GM19043 (cell line): ENCODE measurements around the gene TOR3A.
"Not testable (repeated sequence)": the region's sequence is repeated elsewhere in the genome, so short reads cannot be mapped to it uniquely, and the experiment has no call there.

Experiments used
- ATAC-seq: cut with Tn5 transposase; IDR thresholded peaks from one replicate; pipeline ENCODE4 v1.9.1; 2021; ENCODE audit warnings: low read depth; ENCODE audit not compliant: unreplicated experiment

The TOR3A gene

DNA sequence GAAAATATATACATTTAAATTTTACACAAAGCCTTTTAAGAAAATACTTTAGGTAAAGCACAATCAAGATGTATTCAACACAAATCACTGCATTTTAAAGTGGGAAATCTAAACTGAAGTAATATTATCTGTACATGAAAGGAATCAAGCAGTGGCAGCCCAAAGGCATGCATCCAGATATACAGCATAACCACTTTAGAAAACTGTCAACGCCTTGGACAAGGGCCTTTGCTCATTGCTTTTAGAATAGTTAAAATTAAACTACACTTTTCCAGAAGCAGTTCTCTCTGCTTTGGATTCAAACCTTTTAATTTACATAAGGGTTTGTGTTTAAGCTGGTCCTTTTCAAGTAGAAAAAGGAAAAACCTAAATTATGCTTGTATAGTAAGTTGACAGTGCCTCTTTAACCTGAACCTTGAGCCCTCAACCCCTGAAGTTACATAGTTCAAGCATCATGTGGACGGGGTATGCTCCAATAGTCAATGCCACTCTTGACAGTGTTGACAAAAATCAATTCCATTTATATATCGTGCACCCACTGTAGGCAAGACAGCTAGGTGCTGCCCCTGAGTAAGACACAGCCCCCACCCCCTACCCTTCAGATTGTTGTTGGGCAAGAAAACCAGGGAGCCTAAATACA lies 22.9 kb downstream of the TOR3A start:
- no peak for ATAC-seq

DNA sequence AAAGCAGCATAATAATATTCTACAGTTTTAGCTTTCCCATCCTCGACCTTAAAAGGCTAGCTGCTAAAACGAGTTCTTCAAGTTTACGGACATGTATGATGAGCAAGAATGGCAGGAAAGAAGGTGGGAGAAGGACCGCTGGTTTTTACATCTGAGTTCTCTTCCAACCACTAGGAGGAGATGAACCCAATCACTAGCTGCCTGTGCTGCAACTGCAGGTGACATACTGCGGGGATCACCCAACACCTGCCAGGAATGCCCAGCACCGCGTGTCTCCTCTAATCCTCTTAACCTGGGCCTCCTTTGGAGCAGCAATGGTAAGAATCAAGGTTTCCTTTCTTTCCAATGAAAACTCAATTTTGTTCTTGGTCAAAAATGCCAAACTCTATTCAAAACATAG lies 23.5 kb downstream of the TOR3A start:
- ATAC-seq = no peak

DNA sequence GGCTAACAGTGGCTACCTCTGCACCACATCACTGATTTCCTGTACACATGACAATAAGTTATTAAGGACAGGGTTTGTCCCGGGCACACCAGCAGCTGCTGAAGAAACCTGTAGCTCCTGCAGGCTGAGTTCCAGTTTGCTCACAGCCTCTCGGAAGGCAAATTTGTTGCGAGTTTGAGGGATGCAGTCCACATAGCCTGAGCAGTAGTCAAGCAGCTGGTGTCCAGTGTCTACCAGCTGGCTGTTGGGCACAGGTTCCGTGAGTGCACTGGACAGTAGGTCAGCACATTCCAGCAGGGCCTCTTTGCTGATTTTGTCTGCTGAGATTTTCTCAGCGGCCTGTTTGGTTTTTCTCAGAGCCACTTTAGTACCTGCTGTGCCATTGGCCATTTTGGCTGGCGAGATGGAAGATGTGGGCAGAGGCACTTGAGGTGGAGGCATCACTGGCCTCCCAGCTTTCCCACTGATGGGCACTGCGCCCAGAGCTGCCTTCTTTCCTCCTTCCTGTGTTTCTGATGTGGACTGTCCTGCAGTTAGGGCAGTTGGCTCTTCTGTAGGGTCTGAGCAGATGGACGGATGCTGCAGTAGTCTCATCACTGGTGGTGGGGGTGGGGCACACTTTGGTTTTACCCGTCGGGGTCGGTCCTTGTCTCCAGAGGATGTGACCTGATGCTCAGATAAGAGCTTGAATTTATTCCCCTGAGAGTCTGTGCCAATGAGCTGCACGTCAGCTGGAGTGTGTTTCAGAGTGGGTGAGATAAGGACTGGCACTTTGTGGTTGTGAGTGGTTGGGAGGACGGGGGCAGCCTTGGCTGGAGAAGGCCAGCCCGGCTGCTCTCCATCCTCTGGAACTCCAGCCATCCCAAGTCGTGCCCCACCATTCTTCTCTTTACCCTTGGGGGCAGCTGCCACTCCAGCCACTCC lies 26.1 kb downstream of the TOR3A start:
- no peak for ATAC-seq

DNA sequence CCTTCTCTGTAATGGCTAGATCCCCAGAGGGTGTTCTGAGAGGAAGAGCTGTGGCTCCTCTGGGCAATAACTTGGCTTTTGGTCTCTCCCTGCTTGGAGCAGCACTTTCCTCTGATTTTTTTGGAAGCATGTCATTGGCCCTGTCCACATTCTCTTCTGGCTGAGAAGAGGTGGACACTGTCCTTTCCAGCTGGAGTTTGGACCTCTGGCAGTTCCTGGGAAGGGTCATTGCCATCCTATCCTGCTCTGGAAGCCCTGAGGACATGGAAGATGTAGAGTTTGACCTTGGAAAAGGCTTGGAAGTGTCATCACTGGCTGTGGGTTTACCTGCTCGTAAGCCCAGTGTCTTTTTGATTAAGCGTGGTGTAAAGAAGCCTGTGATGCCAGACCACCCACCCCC lies 26.8 kb downstream of the TOR3A start:
- no peak for ATAC-seq

DNA sequence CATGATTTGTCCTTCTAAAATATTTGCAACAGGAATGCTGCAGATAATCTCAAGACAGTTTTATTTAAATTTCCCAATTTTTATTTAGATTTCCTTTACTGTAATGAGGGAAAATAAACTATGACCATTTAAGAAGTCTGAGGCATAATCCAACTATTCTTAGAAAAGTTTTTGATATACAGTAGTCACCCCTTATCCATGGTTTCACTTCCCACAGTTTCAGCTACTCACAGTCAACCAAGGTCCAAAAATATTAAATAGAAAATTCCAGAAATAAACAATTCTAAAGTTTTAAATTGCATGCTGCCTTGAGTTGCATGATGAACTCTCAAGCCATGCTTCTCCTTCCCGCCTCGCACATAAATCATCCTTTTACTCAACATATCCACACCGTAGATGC lies 33.3 kb downstream of the TOR3A start:
- ATAC-seq = no peak

DNA sequence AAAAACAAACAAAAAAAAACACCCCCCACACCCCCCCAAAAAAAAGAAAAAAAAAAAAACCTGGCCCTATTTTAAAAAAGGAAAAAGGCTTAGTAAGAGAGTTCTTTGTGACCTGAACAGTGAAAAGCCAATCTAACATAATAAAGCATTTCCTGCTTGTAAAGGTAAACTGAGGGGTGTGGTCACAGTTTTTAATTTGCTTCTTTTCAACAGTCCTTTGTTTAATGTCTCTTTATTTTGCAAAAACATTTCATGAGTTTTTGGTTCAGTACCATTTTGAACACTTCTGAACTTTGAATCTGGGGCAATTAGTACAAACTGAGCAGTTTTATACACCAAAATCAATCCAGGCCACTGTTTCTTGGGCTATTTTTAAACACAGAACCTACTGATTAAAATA lies 37.6 kb downstream of the TOR3A start:
- no peak for ATAC-seq

DNA sequence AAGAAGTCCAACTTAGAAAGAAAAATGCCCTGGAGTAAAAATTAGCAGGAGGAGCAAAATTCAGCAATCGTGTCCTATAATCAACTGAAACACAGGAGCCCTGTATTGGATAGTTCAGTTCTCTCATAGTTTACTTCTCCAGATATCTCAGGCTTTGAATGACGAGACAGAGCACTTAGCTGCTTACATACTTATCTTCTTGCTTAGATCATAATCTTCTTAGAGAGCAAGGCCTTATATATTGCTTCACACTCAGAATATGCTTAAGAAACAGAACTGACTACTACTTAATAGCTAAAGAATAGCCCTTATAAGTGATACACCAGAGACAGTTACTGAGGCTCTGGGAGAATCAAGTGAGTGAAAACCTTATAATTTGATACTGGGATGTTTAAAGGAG lies 38.9 kb downstream of the TOR3A start:
- no peak for ATAC-seq

DNA sequence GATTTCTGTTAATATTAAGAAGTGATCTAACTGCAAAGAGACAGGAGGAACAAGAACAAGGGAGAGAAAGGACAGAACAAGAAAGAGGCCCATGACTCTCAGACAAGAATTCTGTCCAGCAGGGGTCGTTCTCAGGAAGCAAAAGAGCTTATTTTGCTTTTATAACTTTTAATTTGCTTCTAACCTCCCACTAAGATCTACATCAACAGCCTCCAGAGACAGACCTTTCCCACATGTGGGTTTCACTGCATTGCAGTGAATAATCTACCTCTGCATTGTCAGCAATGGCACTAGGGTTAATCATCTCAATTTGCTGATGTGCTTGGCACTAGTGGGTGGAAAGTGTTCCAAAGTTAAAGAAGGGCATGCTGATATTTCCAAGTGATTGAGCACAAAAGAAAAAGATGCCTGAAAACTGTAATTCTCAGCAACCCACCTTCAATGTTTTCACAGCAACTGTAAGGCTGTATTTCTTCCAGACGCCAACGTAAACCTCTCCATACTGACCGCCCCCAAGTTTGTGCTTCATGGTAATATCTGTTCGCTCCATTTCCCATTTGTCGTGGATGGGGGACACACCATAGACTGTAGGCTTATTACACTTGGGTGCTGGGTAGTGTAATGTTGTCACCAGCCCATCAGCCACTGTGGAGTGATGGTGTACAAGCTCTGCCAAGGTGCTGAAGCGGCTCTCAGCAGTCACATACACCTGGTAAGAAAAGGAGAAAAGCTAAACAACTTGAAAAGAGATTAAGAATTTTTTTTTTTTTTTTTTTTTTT lies 39.5 kb downstream of the TOR3A start:
- no peak for ATAC-seq

DNA sequence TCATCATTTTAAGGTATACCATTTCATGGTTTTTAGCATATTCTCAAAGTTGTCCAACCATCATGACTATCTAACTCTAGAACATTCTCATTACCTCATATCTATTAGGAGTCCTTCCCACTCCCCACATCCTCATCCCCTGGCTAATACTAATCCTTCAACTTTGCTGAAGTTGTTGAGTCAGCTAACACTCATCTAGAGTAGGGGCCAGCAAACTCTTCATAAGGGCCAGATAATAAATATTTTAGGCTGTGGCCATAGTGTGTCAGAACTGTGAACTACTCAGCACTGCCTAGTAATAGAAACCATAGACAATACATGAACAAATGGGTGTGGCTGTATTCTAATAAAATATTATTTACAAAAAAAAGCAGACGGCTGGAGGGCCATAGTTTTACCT lies 43.0 kb downstream of the TOR3A start:
- ATAC-seq = no peak

DNA sequence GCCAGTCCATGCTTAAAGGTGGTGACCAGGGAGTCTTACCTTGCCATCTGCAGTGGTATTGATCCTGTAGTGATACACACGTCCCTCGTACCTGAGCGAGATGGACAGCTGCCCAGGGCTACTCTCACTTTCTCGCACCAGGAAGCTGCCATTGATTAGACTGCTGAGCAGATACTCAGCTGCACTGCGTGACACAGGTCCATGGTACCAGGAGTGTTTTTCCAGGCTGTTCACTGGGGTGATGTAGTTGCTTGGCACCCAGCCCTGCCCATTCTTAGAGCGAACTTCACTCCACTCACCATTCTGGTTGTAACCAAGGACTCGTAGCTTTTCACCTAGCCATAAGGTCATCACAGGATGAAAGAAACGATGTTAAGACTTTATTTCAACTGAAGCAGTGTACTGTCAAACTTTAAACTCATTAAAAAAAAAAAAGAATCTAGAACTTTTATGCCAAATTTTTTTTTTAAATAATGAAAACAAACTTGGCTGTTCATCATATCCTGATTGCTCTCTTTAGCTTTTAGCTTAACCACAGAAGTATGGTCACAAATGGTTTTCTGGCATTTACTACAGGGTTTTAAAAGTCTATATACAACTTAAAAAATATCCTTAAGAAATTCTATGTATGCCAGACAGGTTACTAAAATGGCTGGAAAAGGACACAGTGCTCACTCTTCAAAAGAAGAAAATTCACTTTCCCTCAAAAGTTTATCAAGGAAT lies 44.6 kb downstream of the TOR3A start:
- no peak for ATAC-seq

DNA sequence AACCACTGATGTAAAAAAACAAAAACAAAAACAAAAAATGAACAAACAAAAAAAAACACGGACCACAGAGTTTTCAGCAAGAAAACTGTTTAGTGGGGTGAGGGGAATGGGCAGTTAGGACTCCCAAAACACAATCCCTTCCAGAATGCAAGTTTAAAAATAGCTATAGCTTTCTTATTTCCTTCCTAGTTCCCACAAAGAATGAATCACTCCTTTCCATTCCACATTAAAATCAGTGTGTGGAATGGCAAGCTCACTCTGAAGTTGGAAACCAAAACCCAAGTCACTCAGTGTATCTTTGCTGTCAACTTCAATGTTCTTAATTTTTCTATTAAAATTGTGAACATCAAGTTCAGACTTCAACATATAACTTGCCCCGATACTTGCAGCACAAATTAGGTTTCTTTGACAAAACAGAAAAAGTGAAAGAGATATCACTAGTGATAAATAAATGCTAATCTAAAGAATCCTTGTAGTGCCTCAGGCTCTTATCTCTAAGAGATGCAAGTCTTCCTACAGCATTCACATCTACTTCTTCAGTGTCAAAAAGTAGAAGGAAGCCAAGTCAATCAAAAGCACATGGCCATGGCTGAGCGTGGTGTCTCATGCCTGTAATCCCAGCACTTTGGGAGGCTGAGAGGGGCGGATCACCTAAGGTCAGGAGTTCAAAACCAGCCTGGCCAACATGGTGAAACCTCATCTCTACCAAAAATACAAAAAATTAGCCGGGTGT lies 45.5 kb downstream of the TOR3A start:
- ATAC-seq = no peak

DNA sequence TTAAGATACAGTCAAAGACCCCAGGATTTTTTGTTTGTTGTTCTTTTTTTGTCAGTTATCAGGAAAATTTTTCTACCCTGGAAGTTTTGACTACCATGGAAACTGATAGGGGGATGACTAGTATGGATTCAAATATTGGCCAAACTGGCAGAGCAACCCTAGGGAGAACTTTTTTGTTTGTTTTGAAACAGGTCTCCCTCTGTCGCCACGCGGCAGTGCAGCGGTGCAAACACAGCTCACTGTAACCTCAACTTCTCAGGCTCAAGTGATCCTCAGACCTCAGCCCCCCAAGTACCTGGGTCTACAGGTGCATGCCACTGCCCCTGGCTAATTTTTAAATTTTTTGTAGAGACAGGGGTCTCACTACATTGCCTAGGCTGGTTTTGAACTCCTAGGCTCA lies 46.6 kb downstream of the TOR3A start:
- ATAC-seq = no peak

DNA sequence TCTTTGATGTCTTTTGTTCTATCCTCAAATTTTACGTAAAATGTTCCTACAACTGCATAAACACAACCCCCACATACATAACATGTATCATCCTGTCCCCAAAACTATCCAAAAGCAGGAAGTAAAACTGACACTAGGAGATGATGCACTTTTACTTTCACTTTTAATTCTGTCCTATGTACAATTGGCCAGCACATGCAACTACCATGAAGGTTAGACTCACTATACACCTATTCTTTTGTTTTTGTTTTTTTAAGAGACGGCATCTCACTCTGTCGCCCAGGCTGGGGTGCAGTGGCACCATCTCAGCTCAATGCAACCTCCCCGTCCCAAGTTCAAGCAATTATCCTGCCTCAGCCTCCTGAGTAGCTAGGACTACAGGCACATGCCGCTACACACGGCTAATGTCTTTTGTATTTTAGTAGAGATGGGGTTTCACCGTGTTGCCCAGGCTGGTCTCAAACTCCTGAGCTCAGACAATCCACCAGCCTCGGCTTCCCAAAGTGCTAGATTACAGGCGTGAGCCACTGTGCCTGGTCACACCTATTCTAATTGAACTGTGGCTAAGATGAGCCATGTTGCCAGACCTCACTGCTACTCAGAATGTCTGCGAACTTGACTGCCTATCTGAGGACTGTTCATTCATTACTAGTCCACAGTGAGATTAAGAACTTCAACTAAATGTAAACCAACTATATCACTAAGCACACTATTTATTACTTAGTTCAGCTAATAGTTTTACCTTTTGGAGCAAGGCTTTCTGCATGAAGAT lies 48.0 kb downstream of the TOR3A start:
- peak; percentile 99 for ATAC-seq

DNA sequence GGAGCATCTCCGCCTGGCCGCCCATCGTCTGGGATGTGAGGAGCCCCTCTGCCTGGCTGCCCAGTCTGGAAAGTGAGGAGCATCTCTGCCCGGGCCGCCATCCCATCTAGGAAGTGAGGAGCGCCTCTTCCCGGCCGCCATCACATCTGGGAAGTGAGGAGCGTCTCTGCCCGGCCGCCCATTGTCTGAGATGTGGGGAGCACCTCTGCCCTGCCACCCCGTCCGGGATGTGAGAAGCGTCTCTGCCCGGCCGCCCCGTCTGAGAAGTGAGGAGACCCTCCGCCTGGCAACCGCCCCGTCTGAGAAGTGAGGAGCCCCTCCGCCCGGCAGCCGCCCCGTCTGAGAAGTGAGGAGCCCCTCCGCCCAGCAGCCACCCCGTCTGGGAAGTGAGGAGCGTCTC lies 53.3 kb downstream of the TOR3A start:
- not testable (repeated sequence) for ATAC-seq

DNA sequence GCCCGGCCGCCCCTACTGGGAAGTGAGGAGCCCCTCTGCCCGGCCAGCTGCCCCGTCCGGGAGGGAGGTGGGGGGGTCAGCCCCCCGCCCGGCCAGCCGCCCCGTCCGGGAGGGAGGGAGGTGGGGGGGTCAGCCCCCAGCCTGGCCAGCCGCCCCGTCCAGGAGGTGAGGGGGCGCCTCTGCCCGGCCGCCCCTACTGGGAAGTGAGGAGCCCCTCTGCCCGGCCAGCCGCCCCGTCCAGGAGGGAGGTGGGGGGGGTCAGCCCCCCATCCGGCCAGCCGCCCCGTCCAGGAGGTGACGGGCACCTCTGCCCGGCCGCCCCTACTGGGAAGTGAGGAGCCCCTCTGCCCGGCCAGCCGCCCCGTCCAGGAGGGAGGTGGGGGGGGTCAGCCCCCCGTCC lies 53.8 kb downstream of the TOR3A start:
- not testable (repeated sequence) for ATAC-seq

DNA sequence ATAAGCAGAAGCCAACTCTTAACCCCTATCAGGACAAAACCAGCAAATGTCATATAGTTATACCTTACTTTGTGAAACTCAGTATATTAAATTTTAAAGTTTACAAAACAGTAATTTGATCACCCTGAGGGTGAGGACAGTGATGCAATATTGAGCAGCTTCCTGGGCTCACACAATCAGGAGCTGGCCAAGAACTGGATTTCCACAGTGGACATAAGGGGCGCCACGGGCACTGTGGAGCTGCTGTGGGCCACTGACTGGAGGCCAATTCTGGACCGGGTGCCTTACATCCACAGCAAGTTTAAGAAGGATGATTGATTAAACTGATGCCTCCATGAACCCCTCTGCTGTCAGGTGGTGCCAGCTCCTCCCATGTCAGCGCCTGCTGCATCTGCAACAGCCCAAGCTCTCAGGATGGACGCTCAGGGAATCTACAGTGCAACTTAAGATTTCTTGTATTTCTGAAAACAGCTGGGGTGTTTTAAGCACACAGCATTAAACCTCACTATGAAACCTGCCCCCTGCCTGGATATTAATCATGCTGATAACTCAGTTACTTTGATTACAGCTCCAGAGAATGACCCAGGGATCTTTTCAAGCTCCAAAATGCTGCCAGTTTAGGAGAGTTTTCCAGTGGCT lies 55.9 kb downstream of the TOR3A start:
- ATAC-seq = no peak

DNA sequence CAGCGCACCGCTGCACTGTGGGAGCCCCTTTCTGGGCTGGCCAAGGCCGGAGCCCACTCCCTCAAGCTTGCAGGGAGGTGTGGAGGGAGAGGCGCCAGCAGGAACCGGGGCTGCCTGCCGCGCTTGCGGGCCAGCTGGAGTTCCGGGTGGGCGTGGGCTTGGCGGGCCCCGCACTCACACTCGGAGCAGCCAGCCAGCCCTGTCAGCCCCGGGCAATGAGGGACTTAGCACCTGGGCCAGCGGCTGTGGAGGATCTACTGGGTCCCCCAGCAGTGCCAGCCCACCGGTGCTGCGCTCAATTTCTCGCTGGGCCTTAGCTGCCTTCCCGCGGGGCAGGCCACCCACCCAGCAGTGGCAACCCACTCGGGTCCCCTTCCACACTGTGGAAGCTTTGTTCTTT lies 56.9 kb downstream of the TOR3A start:
- ATAC-seq = not testable (repeated sequence)

DNA sequence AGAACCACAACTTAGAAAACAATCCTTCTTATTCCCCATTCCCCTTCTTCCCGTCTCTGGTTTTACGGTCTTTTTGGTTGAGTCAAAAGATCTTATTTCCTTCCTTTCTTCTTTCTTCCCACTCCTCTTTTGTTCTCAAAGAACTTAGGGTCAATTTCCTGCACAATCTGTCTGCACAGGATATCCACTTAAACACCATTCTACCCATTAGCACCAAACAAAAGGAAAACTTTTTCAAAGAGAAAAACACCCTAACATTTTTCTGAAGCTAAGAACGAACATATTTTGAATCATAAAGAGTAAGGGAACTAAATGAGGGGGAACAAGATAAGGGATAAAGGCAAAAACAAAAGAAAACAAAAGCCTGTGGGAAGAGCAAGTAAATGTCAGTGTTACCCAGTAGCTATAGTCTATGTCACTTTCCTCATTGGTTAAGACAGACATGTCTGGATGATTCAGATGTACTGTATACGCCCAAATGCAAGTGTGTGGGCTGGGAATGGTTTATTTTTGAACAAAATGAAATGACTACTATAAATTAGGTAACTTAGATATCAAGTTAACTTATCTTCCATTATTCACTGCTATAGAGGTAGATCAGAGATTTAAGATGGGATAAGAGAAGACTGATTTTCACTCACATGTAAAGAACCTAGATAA lies 59.9 kb downstream of the TOR3A start:
- no peak for ATAC-seq
